GM23248 (cell line): Measurements from ENCODE around the gene PACS1.

Experiments used
- EZH2 ChIP-seq: fragments of 200-600 bp; sonication (generic); IDR thresholded peaks from 2 replicates; pipeline ENCODE4 v1.6.1; 2018; ENCODE audit warnings: antibody characterized with exemption, mild to moderate bottlenecking; ENCODE audit not compliant: insufficient read depth, poor library complexity, severe bottlenecking
- EZH2phosphoT487 ChIP-seq: fragments of 200-600 bp; sonication (generic); IDR thresholded peaks from 2 replicates; pipeline ENCODE4 v1.6.1; 2018; ENCODE audit warnings: antibody characterized with exemption, moderate library complexity, mild to moderate bottlenecking, low read depth; ENCODE audit not compliant: insufficient read depth

DNA sequence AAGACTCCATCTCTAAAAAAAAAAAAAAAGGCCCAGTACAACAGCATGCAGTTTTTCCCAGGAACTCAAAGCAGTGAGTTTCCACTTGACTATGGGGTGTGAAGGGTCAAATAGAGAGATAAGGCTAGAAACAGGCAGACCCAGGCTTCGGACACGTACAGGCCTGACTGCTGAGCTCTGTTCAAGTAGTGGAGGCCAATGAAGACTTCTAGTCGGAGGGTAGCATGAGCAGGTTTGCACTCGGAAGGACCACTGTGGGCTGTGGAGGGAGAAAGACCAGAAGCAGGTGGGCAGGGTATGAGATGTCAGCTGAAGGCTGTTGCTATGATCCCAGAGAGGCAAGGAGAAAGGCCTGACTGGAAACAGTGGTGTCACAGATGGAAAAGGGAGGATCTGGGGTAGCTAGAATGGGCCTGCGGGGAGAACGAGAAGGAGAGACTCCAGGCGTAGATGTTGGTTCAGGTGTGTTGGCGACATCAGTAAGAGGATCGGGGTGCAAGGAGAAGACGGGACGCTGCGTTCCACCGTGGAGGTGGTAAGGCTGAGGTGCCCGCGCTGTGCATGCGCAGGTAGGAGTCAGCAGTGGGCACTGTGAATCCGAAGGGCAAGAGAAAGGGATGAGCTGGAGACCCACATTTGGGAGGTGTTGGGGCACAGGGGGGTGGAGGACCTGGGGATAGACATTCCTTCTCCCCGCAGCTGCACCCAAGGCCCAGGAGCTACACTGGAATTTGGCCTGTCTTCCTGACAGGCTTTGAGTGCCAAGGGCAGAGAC is 149.0 kb downstream of the PACS1 start:
- TF ChIP-seq EZH2 (no peak), EZH2phosphoT487 (no peak)
